Measurements from ENCODE around the gene ALCAM. TPM values are rescaled to one million over a fixed set of nuclear protein-coding genes. Genes with fewer than 3 reads are reported as not detected.

ALCAM gene
- total RNA-seq, 4 donors from 2014 or later: 18.6 to 43.7 (median 21.2) TPM

- no peak for DNase-seq
- TF ChIP-seq POLR2A (IDR thresholded peaks at IDR 0.05) (no peak), CTCF (IDR thresholded peaks at IDR 0.05) (no peak)
- Histone ChIP-seq H3K27me3 (no peaks in the 10 kb centered on the region), H3K4me3 (no peak overlapping the region), H3K9me3 (no peaks in the 10 kb centered on the region), H3K27ac (no peak overlapping the region), H3K36me3 (no peaks in the 10 kb centered on the region), H3K4me1 (no peaks in the 10 kb centered on the region)
Observed at GRCh38 chr3:105571005-105571404, 204.3 kb downstream of the ALCAM start.

DNA sequence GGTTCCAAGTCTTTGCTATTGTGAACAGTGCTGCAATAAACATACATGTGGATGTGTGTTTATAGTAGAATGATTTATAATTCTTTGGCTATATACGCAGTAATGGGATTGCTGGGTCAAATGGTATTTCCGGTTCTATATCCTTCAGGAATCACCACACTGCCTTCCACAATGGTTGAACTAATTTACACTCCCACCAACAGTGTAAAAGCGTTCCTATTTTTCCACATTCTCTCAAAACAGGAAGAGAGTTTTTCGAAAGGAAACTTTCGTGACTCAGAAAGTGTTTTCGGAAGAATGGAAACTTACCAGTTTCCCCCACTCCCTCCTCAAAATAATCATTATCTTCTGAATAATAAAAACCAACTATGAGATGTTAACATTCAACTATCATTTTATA, 205.8 kb downstream of the ALCAM start:
- H3K9me3 ChIP-seq: no peaks in the 10 kb centered on the region
- no peak overlapping the region for H3K27ac ChIP-seq
- TF ChIP-seq POLR2A (IDR thresholded peaks at IDR 0.05) (no peak), CTCF (IDR thresholded peaks at IDR 0.05) (no peak)
- no peak overlapping the region for H3K4me3 ChIP-seq
- no peaks in the 10 kb centered on the region for H3K4me1 ChIP-seq
- no peaks in the 10 kb centered on the region for H3K36me3 ChIP-seq
- H3K27me3 ChIP-seq: no peaks in the 10 kb centered on the region
- no peak for DNase-seq

DNA sequence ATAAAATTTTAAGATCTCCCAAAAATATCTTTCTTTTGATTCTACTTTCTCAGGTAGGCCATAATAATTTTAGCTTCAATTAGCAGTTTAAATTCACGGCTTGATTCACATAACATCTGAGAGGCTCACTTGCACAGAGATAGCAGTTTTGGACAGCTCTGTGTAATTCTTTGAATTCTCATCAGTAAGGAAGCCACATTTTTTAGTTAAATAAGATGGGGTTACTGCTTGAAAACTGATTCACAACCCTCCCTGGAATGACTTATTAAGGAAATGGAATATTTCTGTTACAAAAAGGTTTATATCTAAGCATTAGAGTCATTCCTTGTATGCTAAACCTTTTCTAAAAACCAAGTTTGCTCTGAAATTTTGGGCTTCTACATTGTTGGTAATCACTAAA, 212.7 kb downstream of the ALCAM start:
- no peaks in the 10 kb centered on the region for H3K9me3 ChIP-seq
- TF ChIP-seq CTCF (IDR thresholded peaks at IDR 0.05) (no peak), POLR2A (IDR thresholded peaks at IDR 0.05) (no peak)

DNA sequence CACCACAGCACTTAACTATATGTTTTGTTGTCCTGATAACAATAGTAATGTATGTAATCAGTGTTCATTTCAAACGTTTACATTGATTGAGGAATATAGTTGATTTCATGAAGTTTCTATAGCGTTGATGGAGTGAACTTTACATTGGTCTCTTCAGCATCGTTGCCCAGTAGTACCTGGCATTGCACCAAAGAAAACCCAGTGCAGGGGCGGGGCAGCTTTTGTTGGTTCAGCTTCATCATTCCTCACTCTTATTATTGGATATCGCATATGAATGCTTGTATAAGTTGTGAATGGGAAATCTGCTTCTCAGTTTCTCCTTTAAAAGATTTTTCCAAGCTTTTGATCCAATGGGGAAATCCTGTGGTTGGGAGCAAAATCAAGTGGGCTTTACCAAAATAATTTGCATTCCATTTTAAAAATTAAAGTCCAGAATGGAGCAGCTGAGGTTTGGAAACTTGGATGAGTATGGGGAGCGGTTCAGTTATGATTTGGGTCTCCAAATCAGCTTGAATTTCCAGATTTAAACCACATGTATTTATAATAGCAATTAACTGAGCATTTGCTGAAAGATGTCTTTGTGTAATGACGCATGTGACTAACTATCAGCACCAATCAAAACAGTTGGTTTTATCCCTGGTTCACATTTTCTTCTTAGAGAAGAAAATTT, 213.7 kb downstream of the ALCAM start:
- Histone ChIP-seq H3K36me3 (no peaks in the 10 kb centered on the region), H3K4me3 (no peak overlapping the region), H3K27me3 (no peaks in the 10 kb centered on the region), H3K9me3 (no peaks in the 10 kb centered on the region), H3K27ac (no peak overlapping the region), H3K4me1 (no peaks in the 10 kb centered on the region)
- TF ChIP-seq CTCF (IDR thresholded peaks at IDR 0.05): no peak
- no peak for DNase-seq

More for the DNA sequence above, 212.7 kb downstream of the ALCAM start:
- Histone ChIP-seq H3K36me3 (no peaks in the 10 kb centered on the region), H3K4me3 (no peak overlapping the region), H3K27ac (no peak overlapping the region), H3K27me3 (no peaks in the 10 kb centered on the region), H3K4me1 (no peaks in the 10 kb centered on the region)
- DNase-seq: no peak

- TF ChIP-seq POLR2A (IDR thresholded peaks at IDR 0.05) (no peak), CTCF (IDR thresholded peaks at IDR 0.05) (no peak)
- Histone ChIP-seq H3K27ac (no peak overlapping the region), H3K27me3 (no peaks in the 10 kb centered on the region), H3K4me1 (no peaks in the 10 kb centered on the region), H3K9me3 (no peaks in the 10 kb centered on the region), H3K36me3 (no peaks in the 10 kb centered on the region), H3K4me3 (no peak overlapping the region)
- DNase-seq: no peak
Observed at GRCh38 chr3:105582015-105582414, 215.3 kb downstream of the ALCAM start.

Measured in Peyer's patch (tissue), 4 donors.